Measurements from ENCODE around the gene SH2D4B.

The SH2D4B gene

DNA sequence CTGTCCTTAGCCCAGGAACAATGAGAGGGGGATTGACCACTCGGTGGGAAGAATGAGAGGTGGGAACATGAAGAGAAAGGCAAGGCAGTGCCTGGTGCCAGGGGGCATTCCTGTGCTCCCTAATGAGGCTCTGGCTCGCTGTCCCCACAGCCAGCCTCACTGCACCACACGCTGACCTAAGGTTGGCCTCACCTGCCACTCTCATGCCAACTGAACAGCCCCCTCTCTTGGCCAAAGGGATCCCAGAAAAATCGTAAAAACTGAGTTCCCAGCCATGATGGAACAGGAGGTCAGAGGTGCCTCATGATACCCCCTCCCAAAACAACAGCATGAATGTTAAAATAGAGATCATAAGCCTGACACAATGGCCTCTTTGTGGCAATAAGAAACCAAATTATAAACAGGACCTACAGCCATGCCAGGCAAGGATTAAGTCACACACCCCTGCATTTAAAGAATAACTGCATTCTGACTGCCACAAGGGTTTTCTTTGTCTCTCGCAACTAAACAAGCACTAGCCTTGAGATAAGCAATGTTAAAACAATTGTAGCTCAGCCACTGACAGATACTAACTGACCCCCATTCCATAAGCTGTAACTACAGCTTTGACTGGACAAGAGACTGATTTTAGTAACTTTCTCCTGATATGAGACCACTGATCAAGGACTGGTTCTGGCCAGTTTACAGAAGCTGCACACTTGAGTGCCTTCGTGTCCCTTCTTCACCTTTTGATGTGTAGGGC lies 149.2 kb downstream of the SH2D4B start:
- Histone ChIP-seq H3K79me2 (ENCODE audit: insufficient read depth, low read length) (no peaks in the 10 kb centered on the region), H2AFZ (ENCODE audit: low read length) (no peak overlapping the region), H3K4me2 (ENCODE audit: low read length) (no peak overlapping the region), H3K9ac (ENCODE audit: low read length) (no peak overlapping the region), H3K36me3 (ENCODE audit: insufficient read depth, low read length) (no peaks in the 10 kb centered on the region), H3K9me2 (ENCODE audit: low read depth, low read length) (no peaks in the 10 kb centered on the region), H3K27me3 (ENCODE audit: insufficient read depth, low read length) (peaks cover 3% of the 10 kb centered on the region; the same call in 1 of the 2 replicates), H3K9me3 (ENCODE audit: low read length) (no peaks in the 10 kb centered on the region), H3K4me1 (ENCODE audit: insufficient read depth, low read length, severe bottlenecking) (no peaks in the 10 kb centered on the region), H3F3A (ENCODE audit: insufficient read depth, low read length) (no peaks in the 10 kb centered on the region), H3K27ac (ENCODE audit: low read depth, low read length, poor library complexity, severe bottlenecking) (no peak overlapping the region), H4K20me1 (ENCODE audit: insufficient read depth, low read length) (no peaks in the 10 kb centered on the region), H3K4me3 (ENCODE audit: low read depth, low read length, poor library complexity, severe bottlenecking) (no peak overlapping the region)
- TF ChIP-seq EZH2 (IDR thresholded peaks at IDR 0.05; ENCODE audit: borderline replicate concordance, low read length): no peak
- TF ChIP-seq, protein P1, sequence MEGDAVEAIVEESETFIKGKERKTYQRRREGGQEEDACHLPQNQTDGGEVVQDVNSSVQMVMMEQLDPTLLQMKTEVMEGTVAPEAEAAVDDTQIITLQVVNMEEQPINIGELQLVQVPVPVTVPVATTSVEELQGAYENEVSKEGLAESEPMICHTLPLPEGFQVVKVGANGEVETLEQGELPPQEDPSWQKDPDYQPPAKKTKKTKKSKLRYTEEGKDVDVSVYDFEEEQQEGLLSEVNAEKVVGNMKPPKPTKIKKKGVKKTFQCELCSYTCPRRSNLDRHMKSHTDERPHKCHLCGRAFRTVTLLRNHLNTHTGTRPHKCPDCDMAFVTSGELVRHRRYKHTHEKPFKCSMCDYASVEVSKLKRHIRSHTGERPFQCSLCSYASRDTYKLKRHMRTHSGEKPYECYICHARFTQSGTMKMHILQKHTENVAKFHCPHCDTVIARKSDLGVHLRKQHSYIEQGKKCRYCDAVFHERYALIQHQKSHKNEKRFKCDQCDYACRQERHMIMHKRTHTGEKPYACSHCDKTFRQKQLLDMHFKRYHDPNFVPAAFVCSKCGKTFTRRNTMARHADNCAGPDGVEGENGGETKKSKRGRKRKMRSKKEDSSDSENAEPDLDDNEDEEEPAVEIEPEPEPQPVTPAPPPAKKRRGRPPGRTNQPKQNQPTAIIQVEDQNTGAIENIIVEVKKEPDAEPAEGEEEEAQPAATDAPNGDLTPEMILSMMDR (IDR thresholded peaks at IDR 0.05; ENCODE audit: low read length): no peak

DNA sequence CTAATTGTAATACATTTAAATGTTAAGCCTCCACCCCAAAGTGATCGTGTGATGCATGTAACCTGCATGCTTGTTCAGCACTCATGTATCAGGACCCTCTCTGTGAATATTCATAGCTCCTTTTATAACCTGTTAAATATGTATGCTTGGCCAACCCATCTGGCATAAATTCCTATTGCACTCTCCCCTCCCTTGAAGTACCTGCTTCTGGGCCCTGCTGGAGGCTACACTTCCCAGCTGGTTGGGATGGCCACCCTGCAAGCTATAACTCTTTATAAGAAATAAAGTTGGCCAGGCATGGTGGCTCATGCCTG lies 149.7 kb downstream of the SH2D4B start:
- no peaks in the 10 kb centered on the region for H3K9me3 ChIP-seq (ENCODE audit: low read length)
- H3F3A ChIP-seq (ENCODE audit: insufficient read depth, low read length): no peaks in the 10 kb centered on the region
- no peak overlapping the region for H3K9ac ChIP-seq (ENCODE audit: low read length)
- H3K4me3 ChIP-seq (ENCODE audit: low read depth, low read length, poor library complexity, severe bottlenecking): no peak overlapping the region
- H3K27ac ChIP-seq (ENCODE audit: low read depth, low read length, poor library complexity, severe bottlenecking): no peak overlapping the region
- H3K27me3 ChIP-seq (ENCODE audit: insufficient read depth, low read length): peaks cover 3% of the 10 kb centered on the region; the same call in 1 of the 2 replicates
- H3K79me2 ChIP-seq (ENCODE audit: insufficient read depth, low read length): no peaks in the 10 kb centered on the region
- no peaks in the 10 kb centered on the region for H3K9me2 ChIP-seq (ENCODE audit: low read depth, low read length)
- H3K4me2 ChIP-seq (ENCODE audit: low read length): no peak overlapping the region
- no peaks in the 10 kb centered on the region for H3K4me1 ChIP-seq (ENCODE audit: insufficient read depth, low read length, severe bottlenecking)
- H3K36me3 ChIP-seq (ENCODE audit: insufficient read depth, low read length): no peaks in the 10 kb centered on the region
- TF ChIP-seq, protein P1 (IDR thresholded peaks at IDR 0.05; ENCODE audit: low read length): no peak
- TF ChIP-seq EZH2 (IDR thresholded peaks at IDR 0.05; ENCODE audit: borderline replicate concordance, low read length): no peak
- no peaks in the 10 kb centered on the region for H4K20me1 ChIP-seq (ENCODE audit: insufficient read depth, low read length)
- no peak overlapping the region for H2AFZ ChIP-seq (ENCODE audit: low read length)

DNA sequence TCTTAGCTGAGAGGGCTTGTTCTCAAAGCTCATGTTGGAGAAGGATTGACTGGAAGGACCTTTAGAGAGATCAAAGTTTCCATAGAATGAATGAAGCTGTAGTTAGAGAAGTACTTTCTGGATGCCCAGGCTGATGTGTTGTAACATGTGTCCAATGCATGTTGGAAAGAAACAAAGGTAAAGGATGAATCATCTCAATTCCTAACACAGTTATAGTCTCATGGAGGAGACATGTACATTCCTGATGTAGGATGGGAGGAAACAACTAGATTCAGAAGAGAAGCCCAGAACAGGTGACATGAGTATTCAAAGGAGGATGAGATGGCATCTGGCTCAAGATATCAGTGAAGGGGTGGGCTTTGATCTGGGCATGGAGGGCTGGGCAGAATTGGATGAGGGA lies 152.7 kb downstream of the SH2D4B start:
- Histone ChIP-seq H3K36me3 (ENCODE audit: insufficient read depth, low read length) (no peaks in the 10 kb centered on the region), H3K9ac (ENCODE audit: low read length) (no peak overlapping the region), H3K9me3 (ENCODE audit: low read length) (no peaks in the 10 kb centered on the region), H4K20me1 (ENCODE audit: insufficient read depth, low read length) (no peaks in the 10 kb centered on the region), H3K27ac (ENCODE audit: low read depth, low read length, poor library complexity, severe bottlenecking) (no peak overlapping the region), H3F3A (ENCODE audit: insufficient read depth, low read length) (no peaks in the 10 kb centered on the region), H3K4me3 (ENCODE audit: low read depth, low read length, poor library complexity, severe bottlenecking) (no peak overlapping the region), H3K27me3 (ENCODE audit: insufficient read depth, low read length) (peaks cover 3% of the 10 kb centered on the region; the same call in 1 of the 2 replicates), H2AFZ (ENCODE audit: low read length) (no peak overlapping the region), H3K4me1 (ENCODE audit: insufficient read depth, low read length, severe bottlenecking) (no peaks in the 10 kb centered on the region), H3K4me2 (ENCODE audit: low read length) (no peak overlapping the region), H3K9me2 (ENCODE audit: low read depth, low read length) (no peaks in the 10 kb centered on the region), H3K79me2 (ENCODE audit: insufficient read depth, low read length) (no peaks in the 10 kb centered on the region)
- TF ChIP-seq, protein P1 (IDR thresholded peaks at IDR 0.05; ENCODE audit: low read length): no peak
- TF ChIP-seq EZH2 (IDR thresholded peaks at IDR 0.05; ENCODE audit: borderline replicate concordance, low read length): no peak

Data from OCI-LY1 (cell line).